ENCODE measurements around the gene ZNF566.

The ZNF566 gene

DNA sequence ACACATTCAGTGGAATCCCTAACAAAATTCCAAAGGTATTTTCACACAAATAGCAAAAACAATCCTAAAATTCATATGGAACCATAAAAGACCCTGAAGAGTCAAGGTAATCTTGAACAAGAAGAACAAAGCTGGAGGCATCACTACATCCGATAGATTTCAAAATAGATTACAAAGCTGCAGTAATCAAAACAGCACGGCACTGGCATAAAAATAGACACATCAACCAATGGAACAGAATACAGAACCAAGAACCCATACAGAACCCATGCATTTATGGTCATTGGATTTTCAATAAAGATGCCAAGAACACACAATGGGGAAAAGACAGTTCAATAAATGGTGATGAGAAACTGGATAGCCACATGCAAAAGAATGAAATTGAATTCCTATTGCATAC is 32.5 kb downstream of the ZNF566 start:
- no peak overlapping the region for H3K9ac ChIP-seq (ENCODE audit: low read depth in 1 of 2, low read length in 2 of 2)
- no peaks in the 10 kb centered on the region for H3K27me3 ChIP-seq (ENCODE audit: control insufficient read depth in 1 of 2, insufficient read depth in 2 of 2, low read length in 2 of 2)
- no peak overlapping the region for H3K27ac ChIP-seq (ENCODE audit: low read depth, low read length)
- no peaks in the 10 kb centered on the region for H3K4me1 ChIP-seq (ENCODE audit: control insufficient read depth in 1 of 2, insufficient read depth in 2 of 2, low read length in 2 of 2)
- H3K4me3 ChIP-seq (ENCODE audit: low read depth in 1 of 2, low read length in 2 of 2): peak overlapping the region in 1 of 2 donors; percentile 0
- peaks cover 5 to 8% of the 10 kb centered on the region in 2 donors for H3K36me3 ChIP-seq (ENCODE audit: control insufficient read depth in 1 of 2, insufficient read depth in 2 of 2, low read length in 2 of 2)
- peaks cover 35 to 46% of the 10 kb centered on the region in 2 donors for H3K9me3 ChIP-seq (ENCODE audit: control insufficient read depth in 1 of 2, low read length in 2 of 2)

DNA sequence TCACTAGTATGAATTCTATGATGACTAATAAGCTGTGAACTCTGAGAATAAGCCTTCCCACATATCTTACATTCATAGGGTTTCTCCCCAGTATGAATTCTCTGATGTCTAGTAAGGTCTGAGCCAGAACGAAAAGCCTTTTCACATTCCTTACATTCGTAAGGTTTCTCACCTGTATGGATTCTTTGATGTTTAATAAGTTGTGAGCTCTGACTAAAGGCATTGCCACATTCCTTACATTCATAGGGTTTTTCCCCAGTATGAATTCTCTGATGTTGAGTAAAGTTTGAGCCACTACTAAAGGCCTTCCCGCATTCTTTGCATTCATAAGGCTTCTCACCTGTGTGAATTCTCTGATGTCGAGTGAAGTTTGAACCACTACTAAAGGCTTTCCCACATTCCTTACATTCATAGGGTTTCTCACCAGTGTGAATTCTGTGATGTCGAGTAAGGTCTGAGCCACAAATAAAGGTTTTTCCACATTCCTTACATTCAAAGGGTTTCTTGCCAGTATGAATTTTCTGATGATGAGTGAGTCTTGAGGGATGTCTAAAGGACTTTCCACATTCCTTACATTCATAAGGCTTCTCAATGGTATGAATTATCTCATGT is 40.2 kb downstream of the ZNF566 start:
- Histone ChIP-seq H3K4me1 (ENCODE audit: control insufficient read depth in 1 of 2, insufficient read depth in 2 of 2, low read length in 2 of 2) (no peaks in the 10 kb centered on the region), H3K4me3 (ENCODE audit: low read depth in 1 of 2, low read length in 2 of 2) (peak overlapping the region; percentile 16 to 29), H3K9me3 (ENCODE audit: control insufficient read depth in 1 of 2, low read length in 2 of 2) (peaks cover 57 to 80% of the 10 kb centered on the region in 2 donors), H3K27me3 (ENCODE audit: control insufficient read depth in 1 of 2, insufficient read depth in 2 of 2, low read length in 2 of 2) (no peaks in the 10 kb centered on the region), H3K27ac (ENCODE audit: low read depth, low read length) (no peak overlapping the region), H3K36me3 (ENCODE audit: control insufficient read depth in 1 of 2, insufficient read depth in 2 of 2, low read length in 2 of 2) (peaks cover 31 to 37% of the 10 kb centered on the region in 2 donors), H3K9ac (ENCODE audit: low read depth in 1 of 2, low read length in 2 of 2) (no peak overlapping the region)

GRCh38 chr19:36441339-36441738 is 48.0 kb downstream of the ZNF566 start:
- Histone ChIP-seq H3K9me3 (ENCODE audit: control insufficient read depth in 1 of 2, low read length in 2 of 2) (peaks cover 25 to 33% of the 10 kb centered on the region in 2 donors), H3K9ac (ENCODE audit: low read depth in 1 of 2, low read length in 2 of 2) (no peak overlapping the region), H3K36me3 (ENCODE audit: control insufficient read depth in 1 of 2, insufficient read depth in 2 of 2, low read length in 2 of 2) (no peaks in the 10 kb centered on the region), H3K27ac (ENCODE audit: low read depth, low read length) (no peak overlapping the region), H3K27me3 (ENCODE audit: control insufficient read depth in 1 of 2, insufficient read depth in 2 of 2, low read length in 2 of 2) (no peaks in the 10 kb centered on the region), H3K4me3 (ENCODE audit: low read depth in 1 of 2, low read length in 2 of 2) (no peak overlapping the region), H3K4me1 (ENCODE audit: control insufficient read depth in 1 of 2, insufficient read depth in 2 of 2, low read length in 2 of 2) (no peaks in the 10 kb centered on the region)

DNA sequence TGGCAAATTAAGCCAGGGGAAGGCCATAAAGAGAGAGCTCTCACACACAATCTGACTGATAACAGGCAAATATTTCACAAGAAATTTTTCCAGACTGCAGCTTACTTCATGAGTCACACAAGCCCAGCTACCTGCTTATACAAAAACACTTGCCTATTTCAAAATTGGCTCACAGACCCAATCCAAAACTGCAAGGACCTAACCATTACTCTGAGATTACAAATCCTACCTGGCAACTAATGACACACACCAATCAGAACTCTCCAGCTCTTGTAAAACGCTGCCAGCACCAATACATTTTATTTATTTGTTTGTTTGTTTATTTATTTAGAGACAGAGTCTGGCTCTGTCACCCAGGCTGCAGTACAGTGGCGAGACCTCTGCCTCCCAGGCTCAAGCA is 52.8 kb downstream of the ZNF566 start:
- Histone ChIP-seq H3K9ac (ENCODE audit: low read depth in 1 of 2, low read length in 2 of 2) (no peak overlapping the region), H3K9me3 (ENCODE audit: control insufficient read depth in 1 of 2, low read length in 2 of 2) (peaks cover 4 to 15% of the 10 kb centered on the region in 2 donors), H3K36me3 (ENCODE audit: control insufficient read depth in 1 of 2, insufficient read depth in 2 of 2, low read length in 2 of 2) (no peaks in the 10 kb centered on the region), H3K4me3 (ENCODE audit: low read depth in 1 of 2, low read length in 2 of 2) (no peak overlapping the region), H3K27me3 (ENCODE audit: control insufficient read depth in 1 of 2, insufficient read depth in 2 of 2, low read length in 2 of 2) (no peaks in the 10 kb centered on the region), H3K27ac (ENCODE audit: low read depth, low read length) (no peak overlapping the region), H3K4me1 (ENCODE audit: control insufficient read depth in 1 of 2, insufficient read depth in 2 of 2, low read length in 2 of 2) (no peaks in the 10 kb centered on the region)

GRCh38 chr19:36423925-36424324 is 65.4 kb downstream of the ZNF566 start:
- no peaks in the 10 kb centered on the region for H3K27me3 ChIP-seq (ENCODE audit: control insufficient read depth in 1 of 2, insufficient read depth in 2 of 2, low read length in 2 of 2)
- H3K27ac ChIP-seq (ENCODE audit: low read depth, low read length): no peak overlapping the region
- H3K4me3 ChIP-seq (ENCODE audit: low read depth in 1 of 2, low read length in 2 of 2): no peak overlapping the region
- H3K9me3 ChIP-seq (ENCODE audit: control insufficient read depth in 1 of 2, low read length in 2 of 2): peaks cover 14 to 18% of the 10 kb centered on the region in 2 donors
- no peak overlapping the region for H3K9ac ChIP-seq (ENCODE audit: low read depth in 1 of 2, low read length in 2 of 2)
- no peaks in the 10 kb centered on the region for H3K4me1 ChIP-seq (ENCODE audit: control insufficient read depth in 1 of 2, insufficient read depth in 2 of 2, low read length in 2 of 2)
- no peaks in the 10 kb centered on the region for H3K36me3 ChIP-seq (ENCODE audit: control insufficient read depth in 1 of 2, insufficient read depth in 2 of 2, low read length in 2 of 2)

DNA sequence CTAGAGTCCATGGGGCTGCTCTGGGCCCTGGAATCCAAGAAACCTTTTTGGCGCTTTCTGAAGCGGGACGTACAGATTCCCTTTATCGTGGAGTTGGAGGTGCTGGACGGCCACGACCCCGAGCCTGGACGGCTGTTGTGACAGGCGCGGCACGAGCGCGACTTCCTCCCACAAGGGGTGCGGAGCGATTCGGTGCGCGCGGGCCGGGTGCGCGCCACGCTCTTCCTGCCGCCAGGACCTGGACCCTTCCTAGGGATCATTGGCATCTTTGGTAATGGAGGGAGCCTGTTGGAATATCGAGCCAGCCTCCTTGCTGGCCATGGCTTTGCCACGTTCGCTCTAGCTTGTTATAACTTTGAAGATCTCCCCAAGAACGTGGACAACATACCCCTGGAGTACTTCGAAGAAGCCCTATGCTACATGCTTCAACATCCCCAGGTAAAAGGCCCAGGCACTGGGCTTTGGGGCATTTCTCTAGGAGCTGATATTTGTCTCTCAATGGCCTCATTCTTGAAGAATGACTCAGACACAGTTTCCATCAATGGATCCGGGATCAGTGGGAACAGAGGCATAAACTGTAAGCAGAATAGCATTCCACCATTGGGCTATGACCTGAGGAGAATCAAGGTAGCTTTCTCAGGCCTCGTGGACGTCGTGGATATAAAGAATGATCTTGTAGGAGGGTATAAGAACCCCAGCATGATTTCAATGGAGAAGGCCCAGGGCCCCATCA is 67.4 kb downstream of the ZNF566 start:
- Histone ChIP-seq H3K4me1 (ENCODE audit: control insufficient read depth in 1 of 2, insufficient read depth in 2 of 2, low read length in 2 of 2) (peaks cover 0 to 11% of the 10 kb centered on the region in 2 donors), H3K36me3 (ENCODE audit: control insufficient read depth in 1 of 2, insufficient read depth in 2 of 2, low read length in 2 of 2) (no peaks in the 10 kb centered on the region), H3K4me3 (ENCODE audit: low read depth in 1 of 2, low read length in 2 of 2) (peak overlapping the region; percentile 19 to 37), H3K9ac (ENCODE audit: low read depth in 1 of 2, low read length in 2 of 2) (no peak overlapping the region), H3K27me3 (ENCODE audit: control insufficient read depth in 1 of 2, insufficient read depth in 2 of 2, low read length in 2 of 2) (no peaks in the 10 kb centered on the region), H3K27ac (ENCODE audit: low read depth, low read length) (no peak overlapping the region), H3K9me3 (ENCODE audit: control insufficient read depth in 1 of 2, low read length in 2 of 2) (peaks cover 11 to 17% of the 10 kb centered on the region in 2 donors)

GRCh38 chr19:36420961-36421748 is 68.2 kb downstream of the ZNF566 start:
- Histone ChIP-seq H3K4me1 (ENCODE audit: control insufficient read depth in 1 of 2, insufficient read depth in 2 of 2, low read length in 2 of 2) (peaks cover 0 to 11% of the 10 kb centered on the region in 2 donors), H3K4me3 (ENCODE audit: low read depth in 1 of 2, low read length in 2 of 2) (peak overlapping the region; percentile 19 to 37), H3K27ac (ENCODE audit: low read depth, low read length) (no peak overlapping the region), H3K27me3 (ENCODE audit: control insufficient read depth in 1 of 2, insufficient read depth in 2 of 2, low read length in 2 of 2) (no peaks in the 10 kb centered on the region), H3K9me3 (ENCODE audit: control insufficient read depth in 1 of 2, low read length in 2 of 2) (peaks cover 10 to 17% of the 10 kb centered on the region in 2 donors), H3K9ac (ENCODE audit: low read depth in 1 of 2, low read length in 2 of 2) (no peak overlapping the region), H3K36me3 (ENCODE audit: control insufficient read depth in 1 of 2, insufficient read depth in 2 of 2, low read length in 2 of 2) (no peaks in the 10 kb centered on the region)

DNA sequence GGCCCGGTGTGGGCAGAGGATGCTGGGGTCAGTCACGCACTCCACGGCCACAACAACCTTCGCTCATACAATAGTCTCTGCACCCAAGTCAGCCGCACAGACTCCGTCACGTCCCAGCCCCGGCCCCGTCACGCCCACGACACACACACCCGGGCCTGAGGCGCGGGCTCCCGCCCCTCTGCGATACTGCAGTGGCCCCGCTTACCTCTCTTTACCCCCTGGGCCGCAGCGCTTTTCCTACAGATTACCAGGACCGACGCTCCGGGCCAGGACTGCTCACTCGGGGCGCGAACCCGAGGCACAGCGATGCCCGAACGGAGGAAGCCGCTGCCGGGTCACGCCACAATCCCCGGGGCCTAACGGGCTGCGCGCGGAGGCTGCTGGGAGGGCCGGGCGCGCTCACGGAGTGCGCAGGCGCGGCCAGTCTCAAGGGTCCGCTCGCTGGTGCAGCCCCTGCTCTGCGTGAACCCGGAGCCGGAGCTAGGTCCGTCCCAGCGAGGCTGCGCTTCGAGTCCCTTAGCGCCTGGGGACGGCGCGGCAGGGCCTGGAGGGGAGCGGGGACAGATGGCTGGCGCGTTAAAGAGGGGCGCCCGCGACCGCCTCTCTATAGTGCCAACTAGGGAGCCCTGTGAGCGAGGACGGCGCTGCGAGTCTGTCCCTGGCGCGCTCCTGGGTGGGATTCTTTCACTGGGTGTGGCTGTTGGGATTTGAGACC is 70.9 kb downstream of the ZNF566 start, which contains the start of gene ZFP82:
Gene ZFP82, minus strand, starts transcription at position 358 of the 715 bp plus-strand sequence. CDS start 8,855 bp downstream, outside the sequence.
- Histone ChIP-seq H3K36me3 (ENCODE audit: control insufficient read depth in 1 of 2, insufficient read depth in 2 of 2, low read length in 2 of 2) (no peaks in the 10 kb centered on the region), H3K27ac (ENCODE audit: low read depth, low read length) (peak within 1 kb of the TSS; percentile 73), H3K4me1 (ENCODE audit: control insufficient read depth in 1 of 2, insufficient read depth in 2 of 2, low read length in 2 of 2) (peaks cover 0 to 11% of the 10 kb centered on the region in 2 donors), H3K9me3 (ENCODE audit: control insufficient read depth in 1 of 2, low read length in 2 of 2) (peaks cover 5 to 9% of the 10 kb centered on the region in 2 donors), H3K9ac (ENCODE audit: low read depth in 1 of 2, low read length in 2 of 2) (peak within 1 kb of the TSS; percentile 49 to 56), H3K27me3 (ENCODE audit: control insufficient read depth in 1 of 2, insufficient read depth in 2 of 2, low read length in 2 of 2) (no peaks in the 10 kb centered on the region), H3K4me3 (ENCODE audit: low read depth in 1 of 2, low read length in 2 of 2) (peak within 1 kb of the TSS; percentile 62 to 63)

DNA sequence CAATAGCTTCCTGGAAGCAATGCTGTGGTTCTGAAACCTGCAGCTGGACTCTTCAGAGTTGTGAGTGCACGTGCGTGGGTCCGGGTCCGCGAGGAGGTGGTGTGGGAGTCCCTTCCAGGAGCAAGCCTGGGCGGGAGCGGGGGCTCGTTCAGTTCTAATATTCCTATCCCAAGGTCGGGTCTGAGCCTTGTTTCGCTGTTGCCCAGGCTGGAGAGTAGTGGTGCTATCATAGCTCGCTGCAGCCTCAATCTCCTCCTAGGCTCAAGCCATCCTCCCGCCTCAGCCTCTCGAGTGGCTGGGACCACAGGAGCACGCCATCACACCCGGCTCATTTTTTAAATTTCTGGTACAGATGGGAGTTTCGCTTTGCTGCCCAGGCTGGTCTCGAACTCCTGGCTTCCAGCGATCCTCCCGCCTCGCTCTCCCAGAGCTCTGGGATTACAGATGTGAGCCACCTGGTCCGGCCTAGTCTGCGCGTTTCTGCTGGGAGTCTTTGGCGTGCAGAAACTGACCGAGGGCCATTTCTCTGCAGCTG is 71.5 kb downstream of the ZNF566 start:
- Histone ChIP-seq H3K9me3 (ENCODE audit: control insufficient read depth in 1 of 2, low read length in 2 of 2) (peaks cover 5 to 9% of the 10 kb centered on the region in 2 donors), H3K36me3 (ENCODE audit: control insufficient read depth in 1 of 2, insufficient read depth in 2 of 2, low read length in 2 of 2) (peaks cover 0 to 5% of the 10 kb centered on the region in 2 donors), H3K27me3 (ENCODE audit: control insufficient read depth in 1 of 2, insufficient read depth in 2 of 2, low read length in 2 of 2) (no peaks in the 10 kb centered on the region), H3K4me1 (ENCODE audit: control insufficient read depth in 1 of 2, insufficient read depth in 2 of 2, low read length in 2 of 2) (peaks cover 0 to 11% of the 10 kb centered on the region in 2 donors), H3K27ac (ENCODE audit: low read depth, low read length) (no peak overlapping the region), H3K4me3 (ENCODE audit: low read depth in 1 of 2, low read length in 2 of 2) (peak overlapping the region; percentile 62 to 63), H3K9ac (ENCODE audit: low read depth in 1 of 2, low read length in 2 of 2) (peak overlapping the region; percentile 49 to 56)
